Activated naive CD4-positive, alpha-beta T cell treated with anti-CD3 and anti-CD28 coated beads, Interleukin-2, amount 10 ng/mL, durations not matched to agents 7 days and 5 days (primary cell): ENCODE data around the gene JAK2.
A peak's percentile ranks its signal among the peaks of the same experiment; 100 is the strongest.

Source experiments
- CTCF ChIA-PET: fragments of 350-600 bp; sonication (Branson Sonifier 250); formaldehyde crosslinking; loops from one replicate; lab custom pipeline; 2021; ENCODE audit warnings: antibody characterized with exemption; lab: Charles Lee
- DNase-seq: peaks from one replicate; pipeline ENCODE4 v3.0.0-alpha.2; 2020
- H3K27ac Mint-ChIP-seq: one replicate; pipeline ENCODE4 v1.8.0; 2021; ENCODE audit warnings: mild to moderate bottlenecking, moderate library complexity, mixed read lengths
- H3K27me3 Mint-ChIP-seq: one replicate; pipeline ENCODE4 v1.8.0; 2021; ENCODE audit warnings: mild to moderate bottlenecking, mixed read lengths
- H3K36me3 Mint-ChIP-seq: one replicate; pipeline ENCODE4 v1.8.0; 2021; ENCODE audit warnings: mixed read lengths
- H3K4me1 Mint-ChIP-seq: one replicate; pipeline ENCODE4 v1.8.0; 2021; ENCODE audit warnings: mixed read lengths
- H3K4me3 Mint-ChIP-seq: one replicate; pipeline ENCODE4 v1.8.0; 2021; ENCODE audit warnings: mild to moderate bottlenecking, moderate library complexity, mixed read lengths
- H3K9me3 Mint-ChIP-seq: one replicate; pipeline ENCODE4 v1.8.0; 2021; ENCODE audit warnings: mixed read lengths

The JAK2 gene

DNA sequence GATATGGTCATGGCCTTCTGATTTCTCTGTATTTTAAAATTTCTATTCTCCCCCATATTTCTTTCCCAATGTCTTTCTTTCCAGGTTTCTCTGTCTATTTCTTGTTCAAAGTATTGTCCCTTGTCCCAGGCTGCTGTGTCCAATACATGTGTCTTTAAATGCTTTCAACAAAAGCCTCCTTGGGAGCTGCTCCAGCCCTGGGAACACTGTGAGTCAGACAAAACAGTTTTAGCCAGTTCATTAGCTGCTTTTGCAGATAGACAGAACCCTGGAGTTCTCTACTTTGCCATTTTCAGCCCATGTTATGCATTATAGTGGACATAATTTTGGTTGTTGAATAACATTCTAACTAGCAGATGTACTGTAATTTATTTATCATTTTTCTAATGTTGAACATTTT lies 20.5 kb upstream of the JAK2 start:
- no peak for DNase-seq
- CTCF ChIA-PET: interaction anchor here (1.2 kb wide), 1 partner anchor 10 kb away, joined by 3 read pairs; no protein-coding TSS in a partner anchor
- H3K27ac Mint-ChIP-seq: peak overlapping the region; percentile 16
- no peak overlapping the region for H3K4me3 Mint-ChIP-seq
- peaks cover 29% of the 10 kb centered on the region for H3K36me3 Mint-ChIP-seq
- no peaks in the 10 kb centered on the region for H3K27me3 Mint-ChIP-seq
- H3K4me1 Mint-ChIP-seq: peaks cover 56% of the 10 kb centered on the region
- peaks cover 19% of the 10 kb centered on the region for H3K9me3 Mint-ChIP-seq

DNA sequence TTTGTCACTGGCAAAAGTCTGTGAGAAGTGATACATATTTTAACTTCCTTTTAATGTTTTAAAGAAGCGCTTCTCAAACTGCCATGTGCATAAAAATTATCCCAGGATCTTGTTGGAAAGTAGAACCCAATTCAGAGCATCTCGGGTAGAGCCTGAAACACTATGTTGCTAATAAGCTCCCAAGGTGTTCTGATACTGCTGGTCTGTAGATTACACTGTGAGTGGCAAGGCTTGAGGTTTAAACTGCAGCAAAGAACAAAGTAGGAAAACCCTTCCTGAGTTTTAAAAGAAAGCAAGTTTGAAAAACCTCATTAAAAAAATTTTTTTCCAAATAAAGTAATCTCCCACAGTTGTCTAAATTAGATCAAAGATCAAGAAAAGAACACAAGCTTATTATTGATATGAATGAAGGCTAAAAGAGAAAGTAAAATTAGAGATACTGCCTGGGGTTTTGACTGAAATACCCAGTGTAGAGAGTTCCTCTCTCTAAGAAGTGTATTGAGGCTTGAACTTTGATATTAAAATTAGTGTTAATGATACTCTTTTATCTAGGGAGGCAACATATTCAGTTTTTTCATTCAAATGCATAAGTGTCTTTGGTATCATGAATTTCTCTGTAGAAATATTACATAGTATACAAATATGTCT lies 19.8 kb upstream of the JAK2 start:
- CTCF ChIA-PET: interaction anchor here (1.2 kb wide), 1 partner anchor 10 kb away, joined by 3 read pairs; no protein-coding TSS in a partner anchor
- peak overlapping the region; percentile 9 for H3K4me3 Mint-ChIP-seq
- no peak for DNase-seq
- H3K4me1 Mint-ChIP-seq: peaks cover 56% of the 10 kb centered on the region
- peak overlapping the region; percentile 34 for H3K27ac Mint-ChIP-seq
- H3K27me3 Mint-ChIP-seq: no peaks in the 10 kb centered on the region
- H3K9me3 Mint-ChIP-seq: peaks cover 19% of the 10 kb centered on the region
- H3K36me3 Mint-ChIP-seq: peaks cover 29% of the 10 kb centered on the region

DNA sequence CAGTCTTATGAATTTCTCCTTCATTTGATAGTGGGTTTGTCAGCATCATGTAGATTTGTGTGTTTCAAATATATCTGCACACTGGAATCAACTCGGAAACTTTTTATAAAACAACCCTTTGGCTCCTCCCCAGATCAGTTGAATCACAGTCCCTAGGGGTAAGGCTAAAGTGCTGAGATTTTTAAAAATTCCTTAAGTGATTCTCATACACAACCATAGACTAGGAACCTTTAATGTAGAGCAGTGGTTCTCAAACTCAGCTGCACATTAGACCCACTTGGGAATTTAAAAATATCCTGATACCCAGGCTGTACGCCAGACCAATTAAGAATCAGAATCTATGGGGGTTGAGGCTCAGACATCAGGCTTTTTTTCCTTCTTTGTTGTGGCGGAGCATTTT lies 17.5 kb upstream of the JAK2 start:
- Mint-ChIP-seq H3K36me3 (peaks cover 22% of the 10 kb centered on the region), H3K4me1 (peaks cover 55% of the 10 kb centered on the region), H3K27me3 (no peaks in the 10 kb centered on the region), H3K27ac (peak overlapping the region; percentile 84), H3K9me3 (peaks cover 18% of the 10 kb centered on the region), H3K4me3 (peak overlapping the region; percentile 6)
- DNase-seq: no peak
- CTCF ChIA-PET: interaction anchor here (0.6 to 1.4 kb wide), 2 partner anchors 24 to 44 kb away, joined by 3 read pairs; no protein-coding TSS in a partner anchor

DNA sequence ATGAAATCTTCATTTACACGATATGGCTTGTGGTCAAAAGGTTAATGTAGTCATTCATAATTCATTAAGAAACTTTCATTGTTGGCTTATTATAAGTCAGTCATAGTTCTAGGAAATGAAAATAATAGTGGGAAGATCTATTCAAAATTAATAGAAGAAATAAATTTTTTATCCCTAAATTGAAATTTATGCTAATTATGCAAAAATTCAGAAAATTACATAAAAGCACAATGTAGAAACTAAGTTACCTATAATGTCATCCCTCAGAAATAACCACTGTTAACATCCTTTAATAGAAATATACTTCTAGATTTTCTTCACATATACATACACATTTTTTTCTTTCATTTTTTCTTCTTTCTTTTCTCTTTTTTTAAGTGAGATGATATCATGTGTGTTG lies 15.9 kb upstream of the JAK2 start:
- no peaks in the 10 kb centered on the region for H3K27me3 Mint-ChIP-seq
- CTCF ChIA-PET: no interaction called here
- DNase-seq: no peak
- H3K27ac Mint-ChIP-seq: no peak overlapping the region
- peaks cover 10% of the 10 kb centered on the region for H3K36me3 Mint-ChIP-seq
- no peak overlapping the region for H3K4me3 Mint-ChIP-seq
- H3K4me1 Mint-ChIP-seq: peaks cover 41% of the 10 kb centered on the region
- H3K9me3 Mint-ChIP-seq: peaks cover 4% of the 10 kb centered on the region

DNA sequence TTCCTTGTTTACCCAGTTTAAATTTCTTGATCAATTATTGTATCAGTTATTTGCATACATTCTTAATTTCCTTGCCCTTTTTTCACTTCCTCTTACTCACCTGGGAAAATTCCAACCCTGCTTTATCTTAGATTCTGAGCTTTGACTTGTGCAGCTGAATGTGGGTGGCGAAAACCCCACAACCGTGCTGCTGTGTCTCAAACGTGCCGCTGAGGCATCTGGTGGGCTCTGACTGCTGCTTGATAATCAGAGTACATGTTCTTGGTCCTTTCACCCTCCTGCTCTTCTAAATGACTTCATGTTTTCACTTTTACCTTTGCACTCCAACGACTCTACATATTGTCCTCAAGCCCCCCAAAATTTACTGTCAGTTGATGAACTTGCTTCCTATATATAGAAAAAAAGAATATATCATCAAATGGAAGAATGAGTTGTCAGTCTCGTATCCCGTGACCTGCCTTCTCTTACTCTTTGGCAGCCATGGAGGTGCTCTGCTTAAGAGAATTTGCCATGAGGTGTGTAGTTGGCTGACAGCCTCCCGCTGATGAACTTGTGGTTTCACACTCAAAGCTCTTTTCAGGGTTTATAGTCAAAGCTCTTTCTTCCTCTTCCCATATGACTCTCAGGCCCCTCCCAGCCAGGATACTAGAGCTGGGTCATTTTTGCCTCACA lies 14.0 kb upstream of the JAK2 start:
- no peaks in the 10 kb centered on the region for H3K9me3 Mint-ChIP-seq
- peak; percentile 69 for DNase-seq
- H3K4me3 Mint-ChIP-seq: no peak overlapping the region
- CTCF ChIA-PET: interaction anchor here (0.7 to 1.8 kb wide), 3 partner anchors 12 to 138 kb away, joined by 3 to 6 read pairs (median 3); no protein-coding TSS in a partner anchor
- peaks cover 26% of the 10 kb centered on the region for H3K4me1 Mint-ChIP-seq
- H3K27ac Mint-ChIP-seq: no peak overlapping the region
- H3K36me3 Mint-ChIP-seq: peaks cover 3% of the 10 kb centered on the region
- no peaks in the 10 kb centered on the region for H3K27me3 Mint-ChIP-seq

DNA sequence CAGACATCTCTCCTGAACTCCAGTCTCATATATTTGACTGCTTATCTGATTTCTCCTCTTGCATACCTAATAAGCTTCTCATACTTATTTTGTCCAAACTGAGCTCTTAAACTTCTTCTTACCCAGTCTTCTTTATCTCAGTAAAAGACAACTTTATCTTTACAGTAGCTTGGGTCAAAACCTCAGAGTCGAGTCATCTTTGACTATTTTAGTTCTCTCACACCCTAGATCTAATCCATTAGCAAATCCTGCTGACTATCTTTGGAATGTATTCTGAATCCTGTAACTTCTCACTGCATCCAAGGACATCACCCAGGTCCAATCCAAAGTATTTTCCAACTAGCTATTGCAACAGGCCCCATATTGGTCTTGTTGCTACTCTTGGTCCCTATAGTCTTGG lies 11.8 kb upstream of the JAK2 start:
- CTCF ChIA-PET: interaction anchor here (0.8 to 1.8 kb wide), 2 partner anchors 9 to 49 kb away, joined by 4 to 6 read pairs; no protein-coding TSS in a partner anchor
- no peaks in the 10 kb centered on the region for H3K9me3 Mint-ChIP-seq
- no peaks in the 10 kb centered on the region for H3K27me3 Mint-ChIP-seq
- no peaks in the 10 kb centered on the region for H3K36me3 Mint-ChIP-seq
- no peak overlapping the region for H3K27ac Mint-ChIP-seq
- peaks cover 11% of the 10 kb centered on the region for H3K4me1 Mint-ChIP-seq
- DNase-seq: no peak
- H3K4me3 Mint-ChIP-seq: no peak overlapping the region

DNA sequence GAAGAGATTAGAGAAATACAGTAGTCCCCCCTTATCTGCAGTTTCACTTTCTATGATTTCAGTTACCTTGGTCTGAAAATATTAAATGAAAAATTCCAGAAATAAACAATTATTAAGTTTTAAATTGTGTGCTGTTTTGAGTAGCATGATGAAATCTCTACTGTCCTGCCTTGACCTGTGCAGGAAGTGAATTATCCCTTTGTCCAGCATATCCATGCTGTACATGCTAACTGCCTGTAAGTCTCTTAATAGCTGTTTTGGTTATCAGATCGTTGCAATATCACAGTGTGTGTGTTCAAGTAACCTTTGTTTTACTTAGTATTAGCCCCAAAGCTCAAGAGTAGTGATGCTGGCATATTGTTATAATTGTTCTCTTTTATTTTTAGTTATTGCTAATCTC lies 11.2 kb upstream of the JAK2 start:
- Mint-ChIP-seq H3K27me3 (no peaks in the 10 kb centered on the region), H3K4me1 (peaks cover 5% of the 10 kb centered on the region), H3K36me3 (no peaks in the 10 kb centered on the region), H3K27ac (no peak overlapping the region), H3K4me3 (no peak overlapping the region), H3K9me3 (no peaks in the 10 kb centered on the region)
- CTCF ChIA-PET: interaction anchor here (0.6 to 1.8 kb wide), 3 partner anchors 8 to 183 kb away, joined by 3 to 6 read pairs (median 4); no protein-coding TSS in a partner anchor
- no peak for DNase-seq

DNA sequence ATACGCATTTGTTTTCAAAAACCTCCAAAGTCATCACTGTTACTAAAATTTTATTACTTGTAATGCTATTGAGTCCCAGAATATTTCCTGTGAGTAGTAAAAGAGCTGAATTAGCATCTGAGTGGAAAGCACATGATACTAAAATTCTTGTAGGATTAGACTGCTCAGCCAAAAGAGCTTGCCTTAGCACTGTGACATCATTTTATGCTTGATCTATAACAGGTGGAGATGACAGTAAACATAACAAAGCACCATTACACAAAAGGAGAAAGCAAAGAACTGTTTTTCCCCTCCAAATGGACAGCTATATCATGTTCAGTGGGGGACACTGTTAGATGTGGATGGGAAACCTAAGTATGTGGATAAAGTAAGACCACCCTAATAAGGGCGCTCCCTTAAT lies 5.8 kb upstream of the JAK2 start:
- Mint-ChIP-seq H3K4me1 (peaks cover 48% of the 10 kb centered on the region), H3K9me3 (no peaks in the 10 kb centered on the region), H3K36me3 (no peaks in the 10 kb centered on the region), H3K27me3 (no peaks in the 10 kb centered on the region), H3K27ac (no peak overlapping the region), H3K4me3 (no peak overlapping the region)
- CTCF ChIA-PET: interaction anchor here (0.9 kb wide), 1 partner anchor 185 kb away, joined by 3 read pairs; no protein-coding TSS in a partner anchor
- no peak for DNase-seq

DNA sequence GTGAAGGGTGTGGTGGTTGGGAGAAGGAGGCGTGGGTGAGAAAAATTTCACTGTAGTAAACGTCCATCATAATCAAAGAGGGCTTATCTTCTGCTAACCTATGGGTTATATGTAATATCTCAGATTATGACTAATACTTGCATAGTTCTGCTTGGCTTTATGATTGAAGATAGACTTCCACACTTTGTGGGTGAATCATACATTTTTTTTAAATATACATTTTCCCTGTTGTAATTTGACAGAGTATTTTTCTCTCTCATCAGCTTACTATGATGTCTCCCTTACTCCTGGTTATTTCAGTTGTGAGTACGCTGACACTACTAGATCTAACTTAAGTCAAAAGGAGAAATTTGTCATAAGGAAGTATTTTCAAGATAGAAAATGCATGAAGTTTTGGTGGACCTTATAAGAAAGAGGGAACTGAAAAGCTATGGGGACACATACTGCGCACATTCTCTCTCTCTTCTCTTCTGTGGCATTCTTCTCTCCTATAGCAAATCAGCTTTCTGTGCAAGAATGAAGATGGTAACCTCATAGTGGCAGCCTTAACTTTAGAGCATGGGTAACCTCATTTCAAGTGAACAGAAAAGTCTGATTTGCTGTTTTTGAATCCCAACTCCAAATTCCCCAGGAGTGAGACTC lies 4.9 kb upstream of the JAK2 start:
- H3K9me3 Mint-ChIP-seq: no peaks in the 10 kb centered on the region
- peaks cover 49% of the 10 kb centered on the region for H3K4me1 Mint-ChIP-seq
- H3K27ac Mint-ChIP-seq: no peak overlapping the region
- peaks cover 1% of the 10 kb centered on the region for H3K36me3 Mint-ChIP-seq
- no peak for DNase-seq
- CTCF ChIA-PET: no interaction called here
- H3K4me3 Mint-ChIP-seq: no peak overlapping the region
- H3K27me3 Mint-ChIP-seq: no peaks in the 10 kb centered on the region

DNA sequence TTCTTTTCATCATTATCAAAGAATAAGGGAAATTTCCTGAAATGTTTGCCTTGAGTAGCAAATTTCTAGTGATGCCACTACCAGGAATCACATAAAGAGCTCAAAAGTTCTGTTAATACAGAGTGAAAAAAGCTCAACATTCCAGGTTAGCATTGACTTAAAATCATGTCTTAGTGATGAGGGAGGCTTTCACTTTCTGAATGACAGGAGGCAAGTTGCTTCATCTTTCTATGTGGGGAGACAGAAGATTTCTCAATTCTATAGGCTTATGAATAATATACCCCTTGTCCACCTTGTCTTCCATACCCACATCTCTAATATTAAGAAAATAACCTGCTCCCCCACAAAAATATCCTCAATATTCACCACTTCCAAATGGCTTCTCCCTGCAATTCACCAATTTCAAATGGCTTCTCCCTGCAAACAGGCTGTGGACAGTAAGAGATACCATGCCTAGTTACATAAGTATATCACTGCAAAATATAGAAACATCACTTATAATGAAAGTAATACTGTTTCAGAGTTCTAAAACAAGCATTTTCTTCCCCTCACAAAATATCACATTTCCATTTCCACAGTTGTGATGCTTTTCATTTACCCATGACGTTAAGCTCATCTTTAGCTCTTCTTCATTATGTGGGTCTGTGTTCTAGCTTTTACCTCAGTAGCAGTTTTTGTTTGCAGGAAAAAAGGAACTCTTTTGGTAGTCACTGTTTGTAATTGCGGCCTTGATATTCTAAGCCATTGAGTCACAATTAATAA lies 2.2 kb upstream of the JAK2 start:
- H3K9me3 Mint-ChIP-seq: no peaks in the 10 kb centered on the region
- H3K4me1 Mint-ChIP-seq: peaks cover 55% of the 10 kb centered on the region
- CTCF ChIA-PET: interaction anchor here (0.7 to 1.4 kb wide), 7 partner anchors 9 to 467 kb away, joined by 3 to 6 read pairs (median 3); partner anchors contain the start of gene CD274
- no peak overlapping the region for H3K4me3 Mint-ChIP-seq
- no peaks in the 10 kb centered on the region for H3K27me3 Mint-ChIP-seq
- peak overlapping the region; percentile 99 for H3K27ac Mint-ChIP-seq
- no peak for DNase-seq
- peaks cover 15% of the 10 kb centered on the region for H3K36me3 Mint-ChIP-seq

DNA sequence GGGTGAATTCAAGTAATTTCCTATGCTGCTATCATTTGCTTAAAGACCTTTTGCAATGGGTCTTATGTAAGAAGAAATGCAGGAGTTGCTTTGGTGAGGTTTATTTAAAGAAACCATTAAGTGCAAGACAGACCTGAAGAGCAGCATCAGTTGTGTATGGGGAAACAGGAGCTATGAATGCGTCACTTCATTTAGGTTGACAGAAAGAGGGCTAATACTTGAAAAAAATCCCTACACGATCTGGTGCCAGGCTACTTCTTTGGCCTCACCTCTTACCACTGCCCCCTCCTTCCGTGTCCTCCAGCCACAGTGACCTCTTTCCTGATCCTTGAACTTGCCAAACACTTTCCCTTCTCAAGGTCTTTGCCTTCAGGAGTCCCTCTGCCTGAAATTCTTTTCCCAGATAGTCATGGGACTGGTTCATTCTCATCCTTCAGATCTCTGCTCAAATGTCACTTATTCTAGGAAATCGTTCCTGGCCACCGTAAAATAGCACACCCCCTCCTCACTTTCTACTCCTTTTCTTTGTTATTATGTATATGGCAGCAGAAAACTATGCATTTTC lies 1.4 kb upstream of the JAK2 start:
- Mint-ChIP-seq H3K4me3 (no peak overlapping the region), H3K9me3 (no peaks in the 10 kb centered on the region), H3K27ac (peak overlapping the region; percentile 99), H3K27me3 (no peaks in the 10 kb centered on the region), H3K36me3 (peaks cover 15% of the 10 kb centered on the region), H3K4me1 (peaks cover 52% of the 10 kb centered on the region)
- DNase-seq: no peak
- CTCF ChIA-PET: interaction anchor here (0.8 kb wide), 1 partner anchor 190 kb away, joined by 3 read pairs; no protein-coding TSS in a partner anchor

DNA sequence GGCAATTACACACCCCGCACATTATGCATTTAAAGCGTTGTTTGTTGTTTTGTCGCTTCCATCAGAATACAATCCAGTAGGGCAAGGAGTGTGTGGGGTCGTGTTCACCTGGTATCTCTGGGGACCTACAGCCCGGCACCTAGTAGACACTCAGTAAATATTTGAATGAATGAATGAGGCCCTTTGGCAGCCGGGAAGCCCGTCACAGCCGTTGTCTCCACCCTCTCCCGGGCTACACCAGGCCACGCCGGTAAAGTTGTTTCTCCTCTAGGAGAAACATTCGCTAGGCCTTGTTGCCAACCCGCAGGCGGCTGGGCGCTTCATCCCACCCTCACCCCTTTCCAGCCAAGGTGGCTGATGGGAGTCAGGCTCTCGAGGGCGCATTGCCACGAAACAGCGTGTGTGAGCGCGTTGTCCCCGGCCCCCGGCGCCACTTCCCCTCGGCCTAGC lies 876 bp upstream of the JAK2 start:
- no peak for DNase-seq
- Mint-ChIP-seq H3K4me3 (no peak overlapping the region), H3K36me3 (peaks cover 15% of the 10 kb centered on the region)

More for the DNA sequence above, 876 bp upstream of the JAK2 start:
- Mint-ChIP-seq H3K4me1 (peaks cover 51% of the 10 kb centered on the region), H3K27ac (peak overlapping the region; percentile 99), H3K9me3 (no peaks in the 10 kb centered on the region), H3K27me3 (no peaks in the 10 kb centered on the region)
- CTCF ChIA-PET: interaction anchor here (0.9 to 1.6 kb wide), 3 partner anchors 9 to 191 kb away, joined by 3 to 8 read pairs (median 3); partner anchors contain the start of gene RCL1
